OCI-LY7 (cell line): ENCODE results near the gene SKP1. TPM values are rescaled to one million over a fixed set of nuclear protein-coding genes. Genes with fewer than 3 reads are reported as not detected.

Experiments used
- BruUV-seq: library from RNA; stranded (reverse); fragments of 400-500 nt; replicated peaks from 2 replicates; lab custom pipeline; 2021; lab: Mats Ljungman, UMichigan
- CTCF ChIA-PET: fragments of 300-600 bp; sonication (Branson Sonifier 250); formaldehyde crosslinking; loops from one replicate; lab custom pipeline; 2022; ENCODE audit warnings: antibody characterized with exemption; ENCODE audit not compliant: unreplicated experiment; lab: Charles Lee
- POLR2A ChIA-PET: fragments of 300-600 bp; sonication (Branson Sonifier 250); formaldehyde crosslinking; loops from one replicate; lab custom pipeline; 2022; ENCODE audit warnings: antibody characterized with exemption; lab: Charles Lee
- DNase-seq: peaks from one replicate; pipeline ENCODE4 v3.0.0-alpha.2; 2015; ENCODE audit warnings: low spot score
- H2AFZ ChIP-seq: fragments of 200-600 bp; sonication (generic), shearing (Covaris generic); 2 replicates; pipeline ENCODE4 v1.6.1; 2014; ENCODE audit warnings: mild to moderate bottlenecking, antibody characterized with exemption, low read length, moderate library complexity
- H3K27ac ChIP-seq: fragments of 200-600 bp; sonication (generic); 2 replicates; pipeline ENCODE4 v1.5.1; 2014; ENCODE audit warnings: mixed run types, low read depth, mild to moderate bottlenecking, moderate library complexity, low read length, inconsistent platforms; ENCODE audit not compliant: poor library complexity, severe bottlenecking
- H3K36me3 ChIP-seq: fragments of 200-600 bp; sonication (generic); 2 replicates; pipeline ENCODE4 v1.6.1; 2014; ENCODE audit warnings: mild to moderate bottlenecking, antibody characterized with exemption, low read length, moderate library complexity, mixed read lengths; ENCODE audit not compliant: insufficient read depth
- H3K4me1 ChIP-seq: fragments of 200-600 bp; sonication (generic); 2 replicates; pipeline ENCODE4 v1.5.1; 2014; ENCODE audit warnings: mild to moderate bottlenecking, low read length; ENCODE audit not compliant: insufficient read depth, poor library complexity, severe bottlenecking
- H3K4me2 ChIP-seq: fragments of 200-600 bp; sonication (generic); 2 replicates; pipeline ENCODE4 v1.6.1; 2014; ENCODE audit warnings: mild to moderate bottlenecking, low read length
- H3K4me3 ChIP-seq: fragments of 200-600 bp; sonication (generic); 2 replicates; pipeline ENCODE4 v1.5.1; 2014; ENCODE audit warnings: mild to moderate bottlenecking, low read depth, low read length; ENCODE audit not compliant: poor library complexity, severe bottlenecking
- H3K79me2 ChIP-seq: fragments of 200-600 bp; sonication (generic); 2 replicates; pipeline ENCODE4 v1.6.1; 2016; ENCODE audit warnings: low read depth, mild to moderate bottlenecking, low read length, moderate library complexity, mixed read lengths; ENCODE audit not compliant: insufficient read depth
- H3K9me2 ChIP-seq: fragments of 200-600 bp; sonication (generic); 2 replicates; pipeline ENCODE4 v1.6.1; 2016; ENCODE audit warnings: mild to moderate bottlenecking, low read length, mixed read lengths; ENCODE audit not compliant: insufficient read depth
- H3K9me3 ChIP-seq: fragments of 200-600 bp; sonication (generic); 2 replicates; pipeline ENCODE4 v1.6.1; 2014; ENCODE audit warnings: mild to moderate bottlenecking, mixed run types, low read length, mixed read lengths
- H4K20me1 ChIP-seq: fragments of 200-600 bp; sonication (generic); 2 replicates; pipeline ENCODE4 v1.6.1; 2014; ENCODE audit warnings: mild to moderate bottlenecking, antibody characterized with exemption, low read length, moderate library complexity, mixed read lengths; ENCODE audit not compliant: insufficient read depth
- EZH2phosphoT487 ChIP-seq: fragments of 200-600 bp; sonication (generic); IDR thresholded peaks from 2 replicates; pipeline ENCODE4 v1.6.1; 2018; ENCODE audit warnings: low read depth, borderline replicate concordance, mild to moderate bottlenecking, mixed run types, antibody characterized with exemption, low read length, moderate library complexity, mixed read lengths
- intact Hi-C: fragments of 100-400 bp; cut with micrococcal nuclease; formaldehyde crosslinking; loops from one replicate; pipeline ENCODE4 v1.10.0; 2022; ENCODE audit not compliant: unreplicated experiment
- total RNA-seq, 2 experiments: library from RNA; depleted of rRNA in 1 of 2; stranded (reverse); fragments of >200 nt in 1 of 2; shearing (Covaris generic) in 1 of 2; gene quantifications; 2 replicates each; pipeline ENCODE4 v1.2.3, GENCODE V29; 2014 to 2022
- TF ChIP-seq, protein P1 (sequence below): fragments of 200-600 bp; sonication (generic); conservative IDR thresholded peaks from 2 replicates; pipeline ENCODE4 v1.5.1; 2014; ENCODE audit warnings: mild to moderate bottlenecking, antibody characterized with exemption, low read length, moderate library complexity, mixed read lengths

The SKP1 gene
- total RNA-seq, 2 experiments from 2014 or later, result 129 to 204 TPM

DNA sequence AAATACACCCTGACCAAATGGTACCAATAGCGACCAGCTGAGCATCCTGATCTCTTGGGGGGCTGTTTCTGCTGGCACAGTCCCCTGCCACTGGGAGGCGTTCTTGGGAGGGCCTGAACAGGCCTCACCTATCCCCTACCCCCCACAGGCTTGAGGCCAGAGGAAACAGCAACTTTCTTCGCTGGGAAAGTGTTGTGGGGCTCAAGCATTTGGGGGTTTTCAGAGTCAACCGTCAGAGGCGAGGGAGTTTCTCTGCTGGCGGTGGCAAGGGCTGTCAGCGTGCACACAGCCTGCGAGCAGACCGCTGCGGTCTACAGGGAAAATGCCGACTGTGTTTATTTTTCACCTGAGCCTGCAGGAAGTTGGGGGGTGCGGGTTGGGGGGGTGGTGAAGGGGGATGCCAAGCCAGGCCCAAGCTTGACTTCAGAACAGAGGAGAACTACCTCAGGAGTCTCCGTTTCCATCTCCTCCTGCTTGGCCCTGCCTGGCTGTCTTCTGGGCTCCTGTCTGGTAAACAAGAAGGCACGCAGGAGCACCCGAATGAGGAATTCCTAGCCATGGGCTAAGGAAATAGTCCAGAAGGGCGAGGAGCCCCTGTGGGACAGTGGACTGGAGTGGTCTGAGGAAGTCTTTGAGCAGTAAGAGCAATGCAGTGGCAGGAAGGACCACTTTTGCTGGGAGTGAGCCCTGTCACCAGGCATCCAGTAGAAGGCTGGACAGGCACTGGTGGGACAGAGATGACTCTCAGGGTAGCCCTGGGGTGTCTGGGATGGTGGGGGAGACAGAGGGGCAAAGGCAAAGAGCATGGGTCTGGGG, 44.2 kb downstream of the SKP1 start:
- H3K4me3 ChIP-seq, result no peak overlapping the region
- CTCF ChIA-PET, result interaction anchor here (0.6 kb wide), 1 partner anchor 8 kb away, joined by 3 read pairs; no protein-coding TSS in a partner anchor
- H3K4me1 ChIP-seq, result peaks cover 14% of the 10 kb centered on the region
- TF ChIP-seq EZH2phosphoT487, result no peak
- TF ChIP-seq, protein P1, sequence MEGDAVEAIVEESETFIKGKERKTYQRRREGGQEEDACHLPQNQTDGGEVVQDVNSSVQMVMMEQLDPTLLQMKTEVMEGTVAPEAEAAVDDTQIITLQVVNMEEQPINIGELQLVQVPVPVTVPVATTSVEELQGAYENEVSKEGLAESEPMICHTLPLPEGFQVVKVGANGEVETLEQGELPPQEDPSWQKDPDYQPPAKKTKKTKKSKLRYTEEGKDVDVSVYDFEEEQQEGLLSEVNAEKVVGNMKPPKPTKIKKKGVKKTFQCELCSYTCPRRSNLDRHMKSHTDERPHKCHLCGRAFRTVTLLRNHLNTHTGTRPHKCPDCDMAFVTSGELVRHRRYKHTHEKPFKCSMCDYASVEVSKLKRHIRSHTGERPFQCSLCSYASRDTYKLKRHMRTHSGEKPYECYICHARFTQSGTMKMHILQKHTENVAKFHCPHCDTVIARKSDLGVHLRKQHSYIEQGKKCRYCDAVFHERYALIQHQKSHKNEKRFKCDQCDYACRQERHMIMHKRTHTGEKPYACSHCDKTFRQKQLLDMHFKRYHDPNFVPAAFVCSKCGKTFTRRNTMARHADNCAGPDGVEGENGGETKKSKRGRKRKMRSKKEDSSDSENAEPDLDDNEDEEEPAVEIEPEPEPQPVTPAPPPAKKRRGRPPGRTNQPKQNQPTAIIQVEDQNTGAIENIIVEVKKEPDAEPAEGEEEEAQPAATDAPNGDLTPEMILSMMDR, result peak; percentile 72
- intact Hi-C loops, result no loop called here
- no peaks in the 10 kb centered on the region for H4K20me1 ChIP-seq
- H3K9me3 ChIP-seq, result no peaks in the 10 kb centered on the region
- no TSS peak for BruUV-seq
- POLR2A ChIA-PET, result interaction anchor here (0.6 kb wide), 1 partner anchor 78 kb away, joined by 6 read pairs; no protein-coding TSS in a partner anchor
- no peak overlapping the region for H3K27ac ChIP-seq
- peak overlapping the region; percentile 14; the same call in 1 of the 2 replicates for H3K4me2 ChIP-seq
- no peak overlapping the region for H2AFZ ChIP-seq
- H3K9me2 ChIP-seq, result no peaks in the 10 kb centered on the region
- no peaks in the 10 kb centered on the region for H3K79me2 ChIP-seq
- peak; percentile 42 for DNase-seq
- H3K36me3 ChIP-seq, result peaks cover 8% of the 10 kb centered on the region

DNA sequence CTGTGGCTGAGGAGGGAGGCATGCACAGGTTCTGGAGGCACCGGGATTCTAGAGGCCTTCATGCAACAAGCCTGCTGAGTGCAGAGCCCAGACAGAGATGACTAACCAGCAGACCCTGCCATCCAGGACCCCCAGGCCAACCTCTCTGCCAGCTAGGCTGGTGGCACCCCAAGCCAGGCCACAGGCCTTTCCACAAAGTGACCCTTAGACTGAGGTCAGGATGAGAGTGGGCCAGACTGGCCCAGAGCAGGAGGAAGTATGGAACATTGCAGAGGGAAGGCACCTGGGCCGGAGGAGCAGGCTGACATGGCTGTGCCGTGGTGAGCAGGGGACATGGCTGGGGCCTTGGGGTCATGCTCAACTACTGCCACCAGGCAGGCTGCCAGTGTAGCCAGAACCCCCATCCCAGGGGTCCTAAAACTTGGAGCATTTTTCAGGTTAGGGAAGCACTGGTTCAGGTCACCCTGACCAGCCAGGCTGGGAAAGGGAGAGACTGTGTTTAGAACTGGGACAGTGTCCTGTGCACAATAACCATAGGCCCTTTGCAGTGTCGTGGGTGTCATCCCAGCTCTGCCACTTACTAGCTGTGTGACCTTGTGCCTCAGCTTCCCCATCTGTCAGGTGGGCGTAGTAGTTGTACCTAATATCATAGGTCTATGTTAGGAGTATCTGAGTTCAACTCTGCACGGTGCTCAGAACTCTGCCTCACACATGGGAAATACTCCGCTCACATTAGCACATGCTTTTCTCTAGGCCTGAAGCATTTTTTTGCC, 45.0 kb downstream of the SKP1 start:
- no peak for DNase-seq
- BruUV-seq, result no TSS peak
- no peak overlapping the region for H3K4me3 ChIP-seq
- TF ChIP-seq, protein P1, result no peak
- no peak for TF ChIP-seq EZH2phosphoT487
- H4K20me1 ChIP-seq, result no peaks in the 10 kb centered on the region
- no peak overlapping the region for H3K4me2 ChIP-seq
- no peaks in the 10 kb centered on the region for H3K9me2 ChIP-seq
- H2AFZ ChIP-seq, result no peak overlapping the region
- POLR2A ChIA-PET, result interaction anchor here (0.6 kb wide), 1 partner anchor 77 kb away, joined by 6 read pairs; no protein-coding TSS in a partner anchor
- no peak overlapping the region for H3K27ac ChIP-seq
- no peaks in the 10 kb centered on the region for H3K9me3 ChIP-seq
- CTCF ChIA-PET, result interaction anchor here (0.6 kb wide), 1 partner anchor 9 kb away, joined by 3 read pairs; no protein-coding TSS in a partner anchor
- intact Hi-C loops, result no loop called here
- H3K4me1 ChIP-seq, result peaks cover 10% of the 10 kb centered on the region
- no peaks in the 10 kb centered on the region for H3K79me2 ChIP-seq
- H3K36me3 ChIP-seq, result peaks cover 5% of the 10 kb centered on the region
